Measurements from ENCODE around the gene PTPRG. TPM values are rescaled to one million over a fixed set of nuclear protein-coding genes. Genes with fewer than 3 reads are reported as not detected.

Gene PTPRG
- total RNA-seq, 1 experiment from 2014 or later: 11.7 TPM

GRCh38 chr3:62142331-62143085, 581.1 kb downstream of the PTPRG start:
- DNase-seq (ENCODE audit: low spot score): no peak
- Histone ChIP-seq H3K27ac (ENCODE audit: low read depth, low read length, poor library complexity, severe bottlenecking) (no peak overlapping the region), H3K4me3 (ENCODE audit: low read depth, low read length, poor library complexity, severe bottlenecking) (no peak overlapping the region), H3K36me3 (ENCODE audit: insufficient read depth, low read length, poor library complexity, severe bottlenecking) (no peaks in the 10 kb centered on the region), H3K9me3 (ENCODE audit: low read depth, low read length, poor library complexity, severe bottlenecking) (no peaks in the 10 kb centered on the region), H3K4me1 (ENCODE audit: insufficient read depth, low read length, poor library complexity, severe bottlenecking) (no peaks in the 10 kb centered on the region), H3K27me3 (replicated peaks; ENCODE audit: insufficient read depth, low read depth, low read length, poor library complexity) (no peaks in the 10 kb centered on the region)
- POLR2A ChIA-PET (ENCODE audit: low non-redundant PET): no interaction called here
- TF ChIP-seq CTCF (conservative IDR thresholded peaks at IDR 0.05; ENCODE audit: low read depth, low read length): no peak
- intact Hi-C loops (cut with micrococcal nuclease; ENCODE audit: unreplicated experiment): no loop called here
- no TSS peak for BruUV-seq (replicated peaks)
- CTCF ChIA-PET: no interaction called here

- no peak for DNase-seq (ENCODE audit: low spot score)
- Histone ChIP-seq H3K36me3 (ENCODE audit: insufficient read depth, low read length, poor library complexity, severe bottlenecking) (no peaks in the 10 kb centered on the region), H3K9me3 (ENCODE audit: low read depth, low read length, poor library complexity, severe bottlenecking) (no peaks in the 10 kb centered on the region), H3K4me1 (ENCODE audit: insufficient read depth, low read length, poor library complexity, severe bottlenecking) (no peaks in the 10 kb centered on the region), H3K27me3 (replicated peaks; ENCODE audit: insufficient read depth, low read depth, low read length, poor library complexity) (no peaks in the 10 kb centered on the region), H3K4me3 (ENCODE audit: low read depth, low read length, poor library complexity, severe bottlenecking) (no peak overlapping the region), H3K27ac (ENCODE audit: low read depth, low read length, poor library complexity, severe bottlenecking) (no peak overlapping the region)
- ChIA-PET POLR2A (ENCODE audit: low non-redundant PET) (interaction anchor here (0.6 kb wide), 1 partner anchor 105 kb away, joined by 3 read pairs; no protein-coding TSS in a partner anchor), CTCF (no interaction called here)
- intact Hi-C loops (cut with micrococcal nuclease; ENCODE audit: unreplicated experiment): no loop called here
- BruUV-seq (replicated peaks): no TSS peak
- TF ChIP-seq CTCF (conservative IDR thresholded peaks at IDR 0.05; ENCODE audit: low read depth, low read length) (no peak), EZH2 (IDR thresholded peaks at IDR 0.05; ENCODE audit: borderline replicate concordance, low read depth, low read length, poor library complexity, severe bottlenecking) (no peak)
Observed at GRCh38 chr3:62143843-62144450, 582.6 kb downstream of the PTPRG start.

GRCh38 chr3:62144482-62144881, 583.1 kb downstream of the PTPRG start:
- H3K36me3 ChIP-seq (ENCODE audit: insufficient read depth, low read length, poor library complexity, severe bottlenecking): no peaks in the 10 kb centered on the region
- POLR2A ChIA-PET (ENCODE audit: low non-redundant PET): interaction anchor here (0.6 kb wide), 1 partner anchor 104 kb away, joined by 3 read pairs; no protein-coding TSS in a partner anchor
- H3K9me3 ChIP-seq (ENCODE audit: low read depth, low read length, poor library complexity, severe bottlenecking): no peaks in the 10 kb centered on the region
- H3K27ac ChIP-seq (ENCODE audit: low read depth, low read length, poor library complexity, severe bottlenecking): no peak overlapping the region
- TF ChIP-seq EZH2 (IDR thresholded peaks at IDR 0.05; ENCODE audit: borderline replicate concordance, low read depth, low read length, poor library complexity, severe bottlenecking) (no peak), CTCF (conservative IDR thresholded peaks at IDR 0.05; ENCODE audit: low read depth, low read length) (no peak)
- H3K27me3 ChIP-seq (replicated peaks; ENCODE audit: insufficient read depth, low read depth, low read length, poor library complexity): no peaks in the 10 kb centered on the region
- BruUV-seq (replicated peaks): no TSS peak
- no peak overlapping the region for H3K4me3 ChIP-seq (ENCODE audit: low read depth, low read length, poor library complexity, severe bottlenecking)
- DNase-seq (ENCODE audit: low spot score): peak; percentile 68
- intact Hi-C loops (cut with micrococcal nuclease; ENCODE audit: unreplicated experiment): no loop called here
- H3K4me1 ChIP-seq (ENCODE audit: insufficient read depth, low read length, poor library complexity, severe bottlenecking): no peaks in the 10 kb centered on the region
- CTCF ChIA-PET: no interaction called here
